ENCODE data around the gene USP25.

GRCh38 chr21:15701830-15702229, 28.0 kb upstream of the USP25 start:
- TF ChIP-seq EZH2 (IDR thresholded peaks at IDR 0.05) (no peak), FOXP2 (optimal IDR thresholded peaks at IDR 0.05; ENCODE audit: control extremely low read depth, extremely low read length, insufficient read depth) (no peak), POLR2AphosphoS5 (IDR thresholded peaks at IDR 0.05; ENCODE audit: borderline replicate concordance, low read depth, low read length) (no peak)
